GM13976 (cell line): Measurements from ENCODE around the gene RAD51B.

Source experiments
- DNase-seq: peaks from one replicate; pipeline ENCODE4 v3.0.0; 2012; ENCODE audit warnings: low spot score
- CTCF ChIP-seq: IDR thresholded peaks from 2 replicates; pipeline ENCODE4 v1.5.1; 2012; ENCODE audit warnings: borderline replicate concordance, mild to moderate bottlenecking; ENCODE audit not compliant: insufficient read depth; ENCODE audit errors: extremely low read depth, missing control alignments, control extremely low read depth
- in situ Hi-C: fragments of 300-500 bp; cut with MboI; formaldehyde crosslinking; loops from one replicate; pipeline ENCODE4 v1.12.0; 2022; ENCODE audit warnings: low sequenced_read_pairs, mixed read lengths, inconsistent platforms; ENCODE audit not compliant: unreplicated experiment

The RAD51B gene

DNA sequence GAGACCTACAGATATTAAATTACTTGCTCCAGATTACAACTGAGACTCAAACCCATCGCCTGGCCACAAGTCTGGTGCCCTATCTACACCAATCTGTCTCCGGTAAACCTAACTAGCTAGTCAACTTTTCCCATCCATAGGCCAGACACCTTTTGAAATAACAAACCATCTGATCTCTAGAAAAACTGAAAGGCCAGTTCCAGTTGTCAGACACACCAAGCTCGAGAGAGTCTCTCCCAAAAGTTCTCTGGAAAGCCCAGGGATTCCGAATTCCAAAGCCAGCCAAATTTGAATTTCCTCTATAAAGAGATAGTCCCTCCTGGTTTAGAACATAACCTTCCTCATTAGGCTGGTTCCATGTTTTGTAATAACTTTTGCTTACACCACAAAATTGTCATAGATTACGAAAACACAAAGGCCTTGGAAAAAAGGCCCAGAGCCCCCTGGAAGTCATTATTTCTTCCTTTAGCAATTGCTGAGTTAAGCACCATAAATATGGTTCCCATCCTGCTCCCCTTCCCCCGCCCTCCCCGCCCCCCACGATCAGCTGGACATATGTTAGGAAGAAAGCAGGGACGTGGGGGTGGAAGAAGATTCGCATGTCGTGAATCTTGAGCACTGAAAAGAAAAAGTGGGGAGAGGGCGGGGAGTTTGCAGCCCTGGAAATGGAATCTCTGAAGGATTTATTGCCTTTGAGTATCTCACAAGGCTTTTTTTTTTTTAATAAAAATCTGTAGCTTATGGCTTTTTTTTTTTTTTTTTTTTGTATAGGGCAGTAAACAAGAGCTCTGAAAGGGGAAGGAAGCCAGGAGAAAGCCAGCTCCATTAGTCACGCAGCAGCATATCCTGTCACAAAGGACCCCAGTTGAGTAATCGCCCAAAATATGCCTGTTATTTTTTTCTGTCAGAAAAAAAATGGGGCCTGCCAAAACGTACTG lies 862.9 kb downstream of the RAD51B start:
- DNase-seq = no peak
- TF ChIP-seq CTCF = no peak

GRCh38 chr14:68683326-68683725 lies 863.7 kb downstream of the RAD51B start:
- no peak for TF ChIP-seq CTCF
- no peak for DNase-seq
- in situ Hi-C loops = no loop called here

More for the DNA sequence above, 862.9 kb downstream of the RAD51B start:
- in situ Hi-C loops = no loop called here

DNA sequence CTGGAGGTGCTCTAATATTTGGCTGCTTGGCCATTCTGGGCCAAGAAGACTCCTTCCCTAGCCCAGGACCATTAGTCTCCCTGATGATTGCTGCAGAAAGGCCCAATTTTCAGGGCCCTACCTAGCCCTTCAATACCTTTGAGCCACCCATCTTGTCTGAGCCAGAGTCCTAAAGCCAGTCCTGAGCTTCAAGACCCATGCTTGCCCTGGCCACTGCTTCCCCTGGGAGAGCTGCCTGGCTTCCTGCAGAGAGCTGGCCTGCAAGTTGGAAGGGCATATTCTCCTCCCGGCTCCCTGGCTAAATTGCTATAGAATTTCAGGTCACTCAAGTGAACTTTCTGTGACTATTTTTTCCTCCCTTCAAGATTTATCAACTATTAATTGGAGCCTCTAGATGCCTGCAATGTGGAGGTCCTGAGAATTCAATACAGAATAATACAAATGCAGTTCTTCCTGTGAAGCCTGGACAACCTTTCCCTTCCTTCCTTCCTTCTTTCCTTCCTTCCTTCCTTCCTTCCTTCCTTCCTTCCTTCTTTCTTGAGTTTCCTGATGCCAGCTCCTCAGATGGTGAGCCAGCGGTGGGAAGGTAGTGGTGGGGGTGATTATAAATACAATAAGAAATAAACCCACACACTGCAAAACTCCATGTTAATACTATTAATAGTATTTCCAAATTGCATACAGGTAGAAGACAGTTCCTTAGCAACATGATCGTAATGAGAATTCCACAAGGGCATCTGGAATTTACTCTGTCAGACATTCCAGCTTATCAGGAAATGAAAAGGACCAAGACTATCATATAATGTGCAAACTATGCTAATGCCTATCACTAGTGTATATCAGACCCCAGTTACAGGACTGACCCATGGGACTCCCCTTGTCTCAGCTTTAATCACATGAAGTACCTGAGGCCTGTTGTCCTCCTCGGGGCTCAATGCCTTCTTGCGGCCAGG lies 865.2 kb downstream of the RAD51B start:
- DNase-seq = no peak
- no peak for TF ChIP-seq CTCF
- in situ Hi-C loops = no loop called here

GRCh38 chr14:68685419-68686204 lies 866.0 kb downstream of the RAD51B start:
- in situ Hi-C loops = no loop called here
- peak; percentile 80 for DNase-seq
- no peak for TF ChIP-seq CTCF

DNA sequence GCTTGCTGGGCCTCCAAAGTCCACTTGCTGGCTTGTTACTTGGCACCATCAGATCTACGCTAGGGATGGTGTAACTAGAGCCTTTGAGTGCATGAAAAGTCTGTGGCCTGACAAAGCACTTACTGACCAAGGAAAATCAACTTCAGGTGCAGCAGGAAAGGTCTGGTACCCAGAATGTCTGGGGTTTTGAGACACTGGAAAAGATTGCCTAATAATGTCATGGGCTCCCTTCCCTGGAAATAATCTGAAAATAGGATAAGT lies 866.6 kb downstream of the RAD51B start:
- no peak for DNase-seq
- TF ChIP-seq CTCF = no peak
- in situ Hi-C loops = no loop called here

GRCh38 chr14:68686724-68687123 lies 867.1 kb downstream of the RAD51B start:
- no peak for DNase-seq
- in situ Hi-C loops = no loop called here
- TF ChIP-seq CTCF = no peak
